ENCODE results near the gene TECR. TPM values are rescaled to one million over a fixed set of nuclear protein-coding genes. Genes with fewer than 3 reads are reported as not detected.
A peak's percentile ranks its signal among the peaks of the same experiment; 100 is the strongest.

TECR gene
- total and polyA plus RNA-seq, 9 of the 15 experiments (the other 6 are each of a cell fraction or from before 2014, with no cell fraction given): 29.3 to 211 (median 81.4) TPM

GRCh38 chr19:14556662-14557188 lies 27.3 kb downstream of the TECR start (continued):
- TF ChIP-seq, protein P1, sequence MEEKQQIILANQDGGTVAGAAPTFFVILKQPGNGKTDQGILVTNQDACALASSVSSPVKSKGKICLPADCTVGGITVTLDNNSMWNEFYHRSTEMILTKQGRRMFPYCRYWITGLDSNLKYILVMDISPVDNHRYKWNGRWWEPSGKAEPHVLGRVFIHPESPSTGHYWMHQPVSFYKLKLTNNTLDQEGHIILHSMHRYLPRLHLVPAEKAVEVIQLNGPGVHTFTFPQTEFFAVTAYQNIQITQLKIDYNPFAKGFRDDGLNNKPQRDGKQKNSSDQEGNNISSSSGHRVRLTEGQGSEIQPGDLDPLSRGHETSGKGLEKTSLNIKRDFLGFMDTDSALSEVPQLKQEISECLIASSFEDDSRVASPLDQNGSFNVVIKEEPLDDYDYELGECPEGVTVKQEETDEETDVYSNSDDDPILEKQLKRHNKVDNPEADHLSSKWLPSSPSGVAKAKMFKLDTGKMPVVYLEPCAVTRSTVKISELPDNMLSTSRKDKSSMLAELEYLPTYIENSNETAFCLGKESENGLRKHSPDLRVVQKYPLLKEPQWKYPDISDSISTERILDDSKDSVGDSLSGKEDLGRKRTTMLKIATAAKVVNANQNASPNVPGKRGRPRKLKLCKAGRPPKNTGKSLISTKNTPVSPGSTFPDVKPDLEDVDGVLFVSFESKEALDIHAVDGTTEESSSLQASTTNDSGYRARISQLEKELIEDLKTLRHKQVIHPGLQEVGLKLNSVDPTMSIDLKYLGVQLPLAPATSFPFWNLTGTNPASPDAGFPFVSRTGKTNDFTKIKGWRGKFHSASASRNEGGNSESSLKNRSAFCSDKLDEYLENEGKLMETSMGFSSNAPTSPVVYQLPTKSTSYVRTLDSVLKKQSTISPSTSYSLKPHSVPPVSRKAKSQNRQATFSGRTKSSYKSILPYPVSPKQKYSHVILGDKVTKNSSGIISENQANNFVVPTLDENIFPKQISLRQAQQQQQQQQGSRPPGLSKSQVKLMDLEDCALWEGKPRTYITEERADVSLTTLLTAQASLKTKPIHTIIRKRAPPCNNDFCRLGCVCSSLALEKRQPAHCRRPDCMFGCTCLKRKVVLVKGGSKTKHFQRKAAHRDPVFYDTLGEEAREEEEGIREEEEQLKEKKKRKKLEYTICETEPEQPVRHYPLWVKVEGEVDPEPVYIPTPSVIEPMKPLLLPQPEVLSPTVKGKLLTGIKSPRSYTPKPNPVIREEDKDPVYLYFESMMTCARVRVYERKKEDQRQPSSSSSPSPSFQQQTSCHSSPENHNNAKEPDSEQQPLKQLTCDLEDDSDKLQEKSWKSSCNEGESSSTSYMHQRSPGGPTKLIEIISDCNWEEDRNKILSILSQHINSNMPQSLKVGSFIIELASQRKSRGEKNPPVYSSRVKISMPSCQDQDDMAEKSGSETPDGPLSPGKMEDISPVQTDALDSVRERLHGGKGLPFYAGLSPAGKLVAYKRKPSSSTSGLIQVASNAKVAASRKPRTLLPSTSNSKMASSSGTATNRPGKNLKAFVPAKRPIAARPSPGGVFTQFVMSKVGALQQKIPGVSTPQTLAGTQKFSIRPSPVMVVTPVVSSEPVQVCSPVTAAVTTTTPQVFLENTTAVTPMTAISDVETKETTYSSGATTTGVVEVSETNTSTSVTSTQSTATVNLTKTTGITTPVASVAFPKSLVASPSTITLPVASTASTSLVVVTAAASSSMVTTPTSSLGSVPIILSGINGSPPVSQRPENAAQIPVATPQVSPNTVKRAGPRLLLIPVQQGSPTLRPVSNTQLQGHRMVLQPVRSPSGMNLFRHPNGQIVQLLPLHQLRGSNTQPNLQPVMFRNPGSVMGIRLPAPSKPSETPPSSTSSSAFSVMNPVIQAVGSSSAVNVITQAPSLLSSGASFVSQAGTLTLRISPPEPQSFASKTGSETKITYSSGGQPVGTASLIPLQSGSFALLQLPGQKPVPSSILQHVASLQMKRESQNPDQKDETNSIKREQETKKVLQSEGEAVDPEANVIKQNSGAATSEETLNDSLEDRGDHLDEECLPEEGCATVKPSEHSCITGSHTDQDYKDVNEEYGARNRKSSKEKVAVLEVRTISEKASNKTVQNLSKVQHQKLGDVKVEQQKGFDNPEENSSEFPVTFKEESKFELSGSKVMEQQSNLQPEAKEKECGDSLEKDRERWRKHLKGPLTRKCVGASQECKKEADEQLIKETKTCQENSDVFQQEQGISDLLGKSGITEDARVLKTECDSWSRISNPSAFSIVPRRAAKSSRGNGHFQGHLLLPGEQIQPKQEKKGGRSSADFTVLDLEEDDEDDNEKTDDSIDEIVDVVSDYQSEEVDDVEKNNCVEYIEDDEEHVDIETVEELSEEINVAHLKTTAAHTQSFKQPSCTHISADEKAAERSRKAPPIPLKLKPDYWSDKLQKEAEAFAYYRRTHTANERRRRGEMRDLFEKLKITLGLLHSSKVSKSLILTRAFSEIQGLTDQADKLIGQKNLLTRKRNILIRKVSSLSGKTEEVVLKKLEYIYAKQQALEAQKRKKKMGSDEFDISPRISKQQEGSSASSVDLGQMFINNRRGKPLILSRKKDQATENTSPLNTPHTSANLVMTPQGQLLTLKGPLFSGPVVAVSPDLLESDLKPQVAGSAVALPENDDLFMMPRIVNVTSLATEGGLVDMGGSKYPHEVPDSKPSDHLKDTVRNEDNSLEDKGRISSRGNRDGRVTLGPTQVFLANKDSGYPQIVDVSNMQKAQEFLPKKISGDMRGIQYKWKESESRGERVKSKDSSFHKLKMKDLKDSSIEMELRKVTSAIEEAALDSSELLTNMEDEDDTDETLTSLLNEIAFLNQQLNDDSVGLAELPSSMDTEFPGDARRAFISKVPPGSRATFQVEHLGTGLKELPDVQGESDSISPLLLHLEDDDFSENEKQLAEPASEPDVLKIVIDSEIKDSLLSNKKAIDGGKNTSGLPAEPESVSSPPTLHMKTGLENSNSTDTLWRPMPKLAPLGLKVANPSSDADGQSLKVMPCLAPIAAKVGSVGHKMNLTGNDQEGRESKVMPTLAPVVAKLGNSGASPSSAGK (IDR thresholded peaks at IDR 0.05): no peak
- TF ChIP-seq RBM14 (IDR thresholded peaks at IDR 0.05; ENCODE audit: borderline replicate concordance, insufficient read depth, low read depth, low read length): no peak
- no peak for TF ChIP-seq BDP1 (IDR thresholded peaks at IDR 0.05; ENCODE audit: insufficient read depth, insufficient read length)
- no peak for TF ChIP-seq YBX1 (IDR thresholded peaks at IDR 0.05)
- no peak for TF ChIP-seq ZNF41 (CRISPR knock-in tag; conservative IDR thresholded peaks at IDR 0.05)
- TF ChIP-seq CXXC5 (CRISPR knock-in tag; IDR thresholded peaks at IDR 0.05): peak; percentile 51; the same call in 1 of the 2 replicates
- TF ChIP-seq, protein P2, sequence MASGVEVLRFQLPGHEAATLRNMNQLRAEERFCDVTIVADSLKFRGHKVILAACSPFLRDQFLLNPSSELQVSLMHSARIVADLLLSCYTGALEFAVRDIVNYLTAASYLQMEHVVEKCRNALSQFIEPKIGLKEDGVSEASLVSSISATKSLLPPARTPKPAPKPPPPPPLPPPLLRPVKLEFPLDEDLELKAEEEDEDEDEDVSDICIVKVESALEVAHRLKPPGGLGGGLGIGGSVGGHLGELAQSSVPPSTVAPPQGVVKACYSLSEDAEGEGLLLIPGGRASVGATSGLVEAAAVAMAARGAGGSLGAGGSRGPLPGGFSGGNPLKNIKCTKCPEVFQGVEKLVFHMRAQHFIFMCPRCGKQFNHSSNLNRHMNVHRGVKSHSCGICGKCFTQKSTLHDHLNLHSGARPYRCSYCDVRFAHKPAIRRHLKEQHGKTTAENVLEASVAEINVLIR (CRISPR knock-in tag; IDR thresholded peaks at IDR 0.05): no peak
- peak; percentile 54; the same call in 1 of the 2 replicates for TF ChIP-seq BCOR (IDR thresholded peaks at IDR 0.05)
- no peak for TF ChIP-seq TAF15 (IDR thresholded peaks at IDR 0.05; ENCODE audit: low read depth, low read length)
- no peak for TF ChIP-seq GABPB2 (CRISPR knock-in tag; conservative IDR thresholded peaks at IDR 0.05)
- TF ChIP-seq SIN3A (IDR thresholded peaks at IDR 0.05; ENCODE audit: borderline replicate concordance in 2 of 2, control insufficient read depth in 1 of 2, low read depth in 2 of 2, low read length in 2 of 2): no peak
- peak; percentile 33 for TF ChIP-seq DACH1 (IDR thresholded peaks at IDR 0.05; ENCODE audit: partially characterized antibody)
- TF ChIP-seq ZNF324 (CRISPR knock-in tag; IDR thresholded peaks at IDR 0.05): no peak
- no peak for TF ChIP-seq ZBTB17 (CRISPR knock-in tag; IDR thresholded peaks at IDR 0.05)
- TF ChIP-seq CHD1 (IDR thresholded peaks at IDR 0.05; ENCODE audit: low read length): no peak
- no peak for TF ChIP-seq ELF4 (CRISPR knock-in tag; IDR thresholded peaks at IDR 0.05)
- no peak for TF ChIP-seq ZFX (CRISPR knock-in tag; IDR thresholded peaks at IDR 0.05)
- TF ChIP-seq SNIP1 (IDR thresholded peaks at IDR 0.05; ENCODE audit: low read depth): no peak
